HEK293 (cell line): ENCODE measurements around the gene PTPRG.

Experiments used
- BCL11A ChIP-seq: fragments of 450-650 bp; formaldehyde crosslinking; IDR thresholded peaks from 2 replicates; pipeline ENCODE4 v1.5.1; 2016; ENCODE audit warnings: low read depth, missing biosample characterization, missing genetic modification characterization
- FEZF1 ChIP-seq: fragments of 450-650 bp; formaldehyde crosslinking; IDR thresholded peaks from 2 replicates; pipeline ENCODE4 v1.5.1; 2016; ENCODE audit warnings: missing biosample characterization, missing genetic modification characterization
- KLF9 ChIP-seq: fragments of 450-650 bp; formaldehyde crosslinking; IDR thresholded peaks from 2 replicates; pipeline ENCODE4 v1.5.1; 2016; ENCODE audit warnings: missing biosample characterization, missing genetic modification characterization, low read depth
- ZEB2 ChIP-seq: fragments of 450-650 bp; formaldehyde crosslinking; IDR thresholded peaks from 2 replicates; pipeline ENCODE4 v1.5.1; 2016; ENCODE audit warnings: missing biosample characterization, missing genetic modification characterization
- ZNF138 ChIP-seq: fragments of 450-650 bp; formaldehyde crosslinking; IDR thresholded peaks from 2 replicates; pipeline ENCODE4 v1.5.1; 2016; ENCODE audit warnings: missing biosample characterization, missing genetic modification characterization, borderline replicate concordance
- ZNF214 ChIP-seq: fragments of 450-650 bp; formaldehyde crosslinking; IDR thresholded peaks from 2 replicates; pipeline ENCODE4 v1.5.1; 2017; ENCODE audit warnings: missing biosample characterization, mild to moderate bottlenecking, missing genetic modification characterization, borderline replicate concordance
- ZNF529 ChIP-seq: fragments of 450-650 bp; formaldehyde crosslinking; IDR thresholded peaks from 2 replicates; pipeline ENCODE4 v1.5.1; 2017; ENCODE audit warnings: missing genetic modification characterization, missing biosample characterization; ENCODE audit not compliant: insufficient replicate concordance
- ZNF544 ChIP-seq: fragments of 450-650 bp; formaldehyde crosslinking; IDR thresholded peaks from 2 replicates; pipeline ENCODE4 v1.5.0; 2017; ENCODE audit warnings: missing biosample characterization, missing genetic modification characterization
- ZSCAN30 ChIP-seq: fragments of 450-650 bp; IDR thresholded peaks from 2 replicates; pipeline ENCODE4 v1.5.1; 2018; ENCODE audit warnings: missing biosample characterization, mild to moderate bottlenecking, missing genetic modification characterization, moderate library complexity
- TF ChIP-seq, protein P1 (sequence below): fragments of 450-650 bp; formaldehyde crosslinking; IDR thresholded peaks from 2 replicates; pipeline ENCODE4 v1.5.1; 2016; ENCODE audit warnings: missing biosample characterization, missing genetic modification characterization
- TF ChIP-seq, protein P2 (sequence below): fragments of 450-650 bp; formaldehyde crosslinking; IDR thresholded peaks from 2 replicates; pipeline ENCODE4 v1.5.1; 2016; ENCODE audit warnings: missing biosample characterization, missing genetic modification characterization
- TF ChIP-seq, protein P3 (sequence below): fragments of 450-650 bp; formaldehyde crosslinking; optimal IDR thresholded peaks from 2 replicates; pipeline ENCODE3; 2016; ENCODE audit warnings: missing biosample characterization, mild to moderate bottlenecking, missing genetic modification characterization
- TF ChIP-seq, protein P4 (sequence below): fragments of 450-650 bp; formaldehyde crosslinking; IDR thresholded peaks from 2 replicates; pipeline ENCODE4 v1.5.1; 2016; ENCODE audit warnings: missing biosample characterization, missing genetic modification characterization, low read depth
- TF ChIP-seq, protein P5 (sequence below): fragments of 450-650 bp; formaldehyde crosslinking; IDR thresholded peaks from 2 replicates; pipeline ENCODE4 v1.5.1; 2017; ENCODE audit warnings: missing biosample characterization, mild to moderate bottlenecking, missing genetic modification characterization, moderate library complexity

DNA sequence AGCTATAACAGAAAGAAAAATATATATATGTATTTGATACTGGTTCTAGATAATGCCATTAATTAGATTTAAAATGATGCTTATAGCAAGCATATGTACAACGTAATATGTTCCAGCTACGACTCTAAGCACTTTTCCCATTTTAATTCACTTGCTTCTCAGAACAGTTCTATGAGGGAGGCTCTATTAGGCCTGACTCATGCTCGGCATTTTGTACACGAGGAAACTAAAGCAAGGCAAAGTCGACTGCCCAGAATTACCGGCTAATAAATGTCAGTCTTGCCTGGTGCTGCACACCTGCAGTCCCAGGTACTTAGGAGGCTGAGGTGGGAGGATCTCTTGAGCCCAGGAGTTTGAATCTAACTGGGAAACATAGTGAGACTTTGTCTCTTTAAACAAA, 106.0 kb downstream of the PTPRG start:
- TF ChIP-seq, protein P1, sequence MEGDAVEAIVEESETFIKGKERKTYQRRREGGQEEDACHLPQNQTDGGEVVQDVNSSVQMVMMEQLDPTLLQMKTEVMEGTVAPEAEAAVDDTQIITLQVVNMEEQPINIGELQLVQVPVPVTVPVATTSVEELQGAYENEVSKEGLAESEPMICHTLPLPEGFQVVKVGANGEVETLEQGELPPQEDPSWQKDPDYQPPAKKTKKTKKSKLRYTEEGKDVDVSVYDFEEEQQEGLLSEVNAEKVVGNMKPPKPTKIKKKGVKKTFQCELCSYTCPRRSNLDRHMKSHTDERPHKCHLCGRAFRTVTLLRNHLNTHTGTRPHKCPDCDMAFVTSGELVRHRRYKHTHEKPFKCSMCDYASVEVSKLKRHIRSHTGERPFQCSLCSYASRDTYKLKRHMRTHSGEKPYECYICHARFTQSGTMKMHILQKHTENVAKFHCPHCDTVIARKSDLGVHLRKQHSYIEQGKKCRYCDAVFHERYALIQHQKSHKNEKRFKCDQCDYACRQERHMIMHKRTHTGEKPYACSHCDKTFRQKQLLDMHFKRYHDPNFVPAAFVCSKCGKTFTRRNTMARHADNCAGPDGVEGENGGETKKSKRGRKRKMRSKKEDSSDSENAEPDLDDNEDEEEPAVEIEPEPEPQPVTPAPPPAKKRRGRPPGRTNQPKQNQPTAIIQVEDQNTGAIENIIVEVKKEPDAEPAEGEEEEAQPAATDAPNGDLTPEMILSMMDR (tag by site-specific recombination), result no peak
- TF ChIP-seq, protein P2, sequence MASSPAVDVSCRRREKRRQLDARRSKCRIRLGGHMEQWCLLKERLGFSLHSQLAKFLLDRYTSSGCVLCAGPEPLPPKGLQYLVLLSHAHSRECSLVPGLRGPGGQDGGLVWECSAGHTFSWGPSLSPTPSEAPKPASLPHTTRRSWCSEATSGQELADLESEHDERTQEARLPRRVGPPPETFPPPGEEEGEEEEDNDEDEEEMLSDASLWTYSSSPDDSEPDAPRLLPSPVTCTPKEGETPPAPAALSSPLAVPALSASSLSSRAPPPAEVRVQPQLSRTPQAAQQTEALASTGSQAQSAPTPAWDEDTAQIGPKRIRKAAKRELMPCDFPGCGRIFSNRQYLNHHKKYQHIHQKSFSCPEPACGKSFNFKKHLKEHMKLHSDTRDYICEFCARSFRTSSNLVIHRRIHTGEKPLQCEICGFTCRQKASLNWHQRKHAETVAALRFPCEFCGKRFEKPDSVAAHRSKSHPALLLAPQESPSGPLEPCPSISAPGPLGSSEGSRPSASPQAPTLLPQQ, result no peak
- TF ChIP-seq, protein P3, sequence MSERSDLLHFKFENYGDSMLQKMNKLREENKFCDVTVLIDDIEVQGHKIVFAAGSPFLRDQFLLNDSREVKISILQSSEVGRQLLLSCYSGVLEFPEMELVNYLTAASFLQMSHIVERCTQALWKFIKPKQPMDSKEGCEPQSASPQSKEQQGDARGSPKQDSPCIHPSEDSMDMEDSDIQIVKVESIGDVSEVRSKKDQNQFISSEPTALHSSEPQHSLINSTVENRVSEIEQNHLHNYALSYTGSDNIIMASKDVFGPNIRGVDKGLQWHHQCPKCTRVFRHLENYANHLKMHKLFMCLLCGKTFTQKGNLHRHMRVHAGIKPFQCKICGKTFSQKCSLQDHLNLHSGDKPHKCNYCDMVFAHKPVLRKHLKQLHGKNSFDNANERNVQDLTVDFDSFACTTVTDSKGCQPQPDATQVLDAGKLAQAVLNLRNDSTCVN (tag by site-specific recombination), result no peak
- TF ChIP-seq BCL11A (tag by site-specific recombination) (no peak), KLF9 (tag by site-specific recombination) (no peak), ZNF529 (tag by site-specific recombination) (no peak), ZNF544 (tag by site-specific recombination) (no peak), ZEB2 (tag by site-specific recombination) (no peak), ZNF214 (tag by site-specific recombination) (no peak), ZNF138 (tag by site-specific recombination) (no peak), ZSCAN30 (no peak), FEZF1 (tag by site-specific recombination) (no peak)
- TF ChIP-seq, protein P4, sequence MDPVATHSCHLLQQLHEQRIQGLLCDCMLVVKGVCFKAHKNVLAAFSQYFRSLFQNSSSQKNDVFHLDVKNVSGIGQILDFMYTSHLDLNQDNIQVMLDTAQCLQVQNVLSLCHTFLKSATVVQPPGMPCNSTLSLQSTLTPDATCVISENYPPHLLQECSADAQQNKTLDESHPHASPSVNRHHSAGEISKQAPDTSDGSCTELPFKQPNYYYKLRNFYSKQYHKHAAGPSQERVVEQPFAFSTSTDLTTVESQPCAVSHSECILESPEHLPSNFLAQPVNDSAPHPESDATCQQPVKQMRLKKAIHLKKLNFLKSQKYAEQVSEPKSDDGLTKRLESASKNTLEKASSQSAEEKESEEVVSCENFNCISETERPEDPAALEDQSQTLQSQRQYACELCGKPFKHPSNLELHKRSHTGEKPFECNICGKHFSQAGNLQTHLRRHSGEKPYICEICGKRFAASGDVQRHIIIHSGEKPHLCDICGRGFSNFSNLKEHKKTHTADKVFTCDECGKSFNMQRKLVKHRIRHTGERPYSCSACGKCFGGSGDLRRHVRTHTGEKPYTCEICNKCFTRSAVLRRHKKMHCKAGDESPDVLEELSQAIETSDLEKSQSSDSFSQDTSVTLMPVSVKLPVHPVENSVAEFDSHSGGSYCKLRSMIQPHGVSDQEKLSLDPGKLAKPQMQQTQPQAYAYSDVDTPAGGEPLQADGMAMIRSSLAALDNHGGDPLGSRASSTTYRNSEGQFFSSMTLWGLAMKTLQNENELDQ (tag by site-specific recombination), result no peak
- TF ChIP-seq, protein P5, sequence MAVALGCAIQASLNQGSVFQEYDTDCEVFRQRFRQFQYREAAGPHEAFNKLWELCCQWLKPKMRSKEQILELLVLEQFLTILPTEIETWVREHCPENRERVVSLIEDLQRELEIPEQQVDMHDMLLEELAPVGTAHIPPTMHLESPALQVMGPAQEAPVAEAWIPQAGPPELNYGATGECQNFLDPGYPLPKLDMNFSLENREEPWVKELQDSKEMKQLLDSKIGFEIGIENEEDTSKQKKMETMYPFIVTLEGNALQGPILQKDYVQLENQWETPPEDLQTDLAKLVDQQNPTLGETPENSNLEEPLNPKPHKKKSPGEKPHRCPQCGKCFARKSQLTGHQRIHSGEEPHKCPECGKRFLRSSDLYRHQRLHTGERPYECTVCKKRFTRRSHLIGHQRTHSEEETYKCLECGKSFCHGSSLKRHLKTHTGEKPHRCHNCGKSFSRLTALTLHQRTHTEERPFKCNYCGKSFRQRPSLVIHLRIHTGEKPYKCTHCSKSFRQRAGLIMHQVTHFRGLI, result no peak
